GM21619 (cell line): Measurements from ENCODE around the gene ZNF678.

Experiments
- ATAC-seq: cut with Tn5 transposase; IDR thresholded peaks from one replicate; pipeline ENCODE4 v1.9.1; 2021; ENCODE audit not compliant: unreplicated experiment

Gene ZNF678

GRCh38 chr1:227563324-227564201, at the start of gene ZNF678:
TSS of gene ZNF678 (plus strand) at chr1:227563556. CDS start at chr1:227650992, 87,436 bp downstream.
- peak; percentile 96 for ATAC-seq

GRCh38 chr1:227518876-227519275, 44.5 kb upstream of the ZNF678 start:
- ATAC-seq, result no peak

GRCh38 chr1:227521782-227522181, 41.6 kb upstream of the ZNF678 start:
- no peak for ATAC-seq

- ATAC-seq, result no peak
Observed at GRCh38 chr1:227526524-227526923, 36.8 kb upstream of the ZNF678 start.

- ATAC-seq, result no peak
Observed at GRCh38 chr1:227532019-227532619, 31.2 kb upstream of the ZNF678 start.

GRCh38 chr1:227540170-227541098, 22.9 kb upstream of the ZNF678 start:
- ATAC-seq, result no peak

- ATAC-seq, result no peak
Observed at GRCh38 chr1:227541129-227541528, 22.2 kb upstream of the ZNF678 start.

GRCh38 chr1:227541796-227542152, 21.6 kb upstream of the ZNF678 start:
- no peak for ATAC-seq

- ATAC-seq, result peak; percentile 93
Observed at GRCh38 chr1:227542153-227543120, 20.9 kb upstream of the ZNF678 start.

- ATAC-seq, result no peak
Observed at GRCh38 chr1:227543283-227544066, 19.9 kb upstream of the ZNF678 start.

- no peak for ATAC-seq
Observed at GRCh38 chr1:227544067-227545050, 19.0 kb upstream of the ZNF678 start.

GRCh38 chr1:227545361-227545760, 18.0 kb upstream of the ZNF678 start:
- ATAC-seq, result no peak

- ATAC-seq, result no peak
Observed at GRCh38 chr1:227546059-227546458, 17.3 kb upstream of the ZNF678 start.

GRCh38 chr1:227546598-227547309, 16.6 kb upstream of the ZNF678 start:
- no peak for ATAC-seq

GRCh38 chr1:227547310-227548118, 15.8 kb upstream of the ZNF678 start:
- ATAC-seq, result no peak

- no peak for ATAC-seq
Observed at GRCh38 chr1:227548119-227548397, 15.3 kb upstream of the ZNF678 start.

- ATAC-seq, result no peak
Observed at GRCh38 chr1:227548448-227548847, 14.9 kb upstream of the ZNF678 start.
